ENCODE data around the gene LAMA5. TPM values are rescaled to one million over a fixed set of nuclear protein-coding genes. Genes with fewer than 3 reads are reported as not detected.

Gene LAMA5
- total RNA-seq, 4 donors from 2014 or later, result 14.1 to 131 (median 34.5) TPM

DNA sequence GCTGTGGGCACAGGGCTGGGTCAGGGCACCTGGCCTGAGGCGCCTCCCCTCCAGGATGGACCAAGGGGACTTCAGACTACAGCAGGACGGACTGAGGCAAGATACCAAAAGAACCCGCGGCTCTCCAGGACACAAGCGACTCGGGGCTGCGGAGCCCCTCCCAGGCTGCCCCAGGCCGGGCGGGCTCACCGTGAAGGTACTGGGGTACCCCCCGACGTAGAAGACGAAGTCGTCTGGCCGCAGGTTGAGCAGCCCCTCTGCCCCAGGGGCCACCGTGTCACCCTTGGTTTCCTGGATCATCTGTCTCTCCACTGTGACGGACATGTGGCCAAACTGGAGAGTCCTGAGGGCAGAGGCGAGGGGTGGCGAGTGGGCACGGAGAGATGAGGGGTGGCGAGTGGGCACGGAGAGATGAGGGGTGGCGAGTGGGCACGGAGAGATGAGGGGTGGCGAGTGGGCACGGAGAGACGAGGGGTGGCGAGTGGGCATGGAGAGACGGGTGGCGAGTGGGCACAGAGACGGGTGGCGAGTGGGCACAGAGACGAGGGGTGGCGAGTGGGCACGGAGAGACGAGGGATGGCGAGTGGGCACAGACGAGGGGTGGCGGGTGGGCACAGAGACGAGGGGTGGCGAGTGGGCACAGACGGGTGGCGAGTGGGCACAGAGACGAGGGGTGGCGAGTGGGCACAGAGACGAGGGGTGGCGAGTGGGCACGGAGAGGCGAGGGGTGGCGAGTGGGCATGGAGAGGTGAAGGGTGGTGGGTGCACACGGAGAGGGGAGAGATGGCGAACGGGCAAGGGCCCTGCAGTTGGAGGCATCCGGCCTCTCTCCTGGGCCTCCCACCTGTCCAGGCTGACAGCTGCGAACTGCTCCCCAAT lies 53.4 kb downstream of the LAMA5 start:
- TF ChIP-seq, protein P1, sequence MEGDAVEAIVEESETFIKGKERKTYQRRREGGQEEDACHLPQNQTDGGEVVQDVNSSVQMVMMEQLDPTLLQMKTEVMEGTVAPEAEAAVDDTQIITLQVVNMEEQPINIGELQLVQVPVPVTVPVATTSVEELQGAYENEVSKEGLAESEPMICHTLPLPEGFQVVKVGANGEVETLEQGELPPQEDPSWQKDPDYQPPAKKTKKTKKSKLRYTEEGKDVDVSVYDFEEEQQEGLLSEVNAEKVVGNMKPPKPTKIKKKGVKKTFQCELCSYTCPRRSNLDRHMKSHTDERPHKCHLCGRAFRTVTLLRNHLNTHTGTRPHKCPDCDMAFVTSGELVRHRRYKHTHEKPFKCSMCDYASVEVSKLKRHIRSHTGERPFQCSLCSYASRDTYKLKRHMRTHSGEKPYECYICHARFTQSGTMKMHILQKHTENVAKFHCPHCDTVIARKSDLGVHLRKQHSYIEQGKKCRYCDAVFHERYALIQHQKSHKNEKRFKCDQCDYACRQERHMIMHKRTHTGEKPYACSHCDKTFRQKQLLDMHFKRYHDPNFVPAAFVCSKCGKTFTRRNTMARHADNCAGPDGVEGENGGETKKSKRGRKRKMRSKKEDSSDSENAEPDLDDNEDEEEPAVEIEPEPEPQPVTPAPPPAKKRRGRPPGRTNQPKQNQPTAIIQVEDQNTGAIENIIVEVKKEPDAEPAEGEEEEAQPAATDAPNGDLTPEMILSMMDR (IDR thresholded peaks at IDR 0.05; ENCODE audit: low read depth), result no peak

DNA sequence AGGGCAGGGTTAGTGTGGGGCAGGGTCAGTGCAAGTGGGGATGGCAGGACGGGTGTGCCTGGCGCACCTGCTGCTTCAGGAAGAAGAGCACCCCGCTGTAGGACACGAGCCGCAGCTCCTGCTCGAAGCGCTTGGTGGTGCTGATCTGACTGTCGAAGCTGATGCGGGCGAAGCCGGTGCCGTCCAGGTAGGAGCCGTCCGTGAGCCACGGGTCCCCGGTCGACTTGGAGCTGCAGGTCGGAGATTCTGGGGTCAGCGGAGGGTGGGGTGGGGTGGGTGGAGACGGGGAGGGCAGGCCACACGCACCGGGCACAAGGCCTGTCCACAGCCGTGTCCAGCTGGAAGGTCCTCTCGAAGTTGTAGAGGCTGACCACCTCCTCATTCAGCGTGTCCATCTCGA lies 54.1 kb downstream of the LAMA5 start:
- TF ChIP-seq, protein P1 (IDR thresholded peaks at IDR 0.05; ENCODE audit: low read depth), result no peak

GRCh38 chr20:62312662-62312977 lies 54.5 kb downstream of the LAMA5 start:
- TF ChIP-seq, protein P1 (IDR thresholded peaks at IDR 0.05; ENCODE audit: low read depth), result no peak

GRCh38 chr20:62311832-62312661 lies 55.1 kb downstream of the LAMA5 start:
- TF ChIP-seq, protein P1 (IDR thresholded peaks at IDR 0.05; ENCODE audit: low read depth), result no peak

DNA sequence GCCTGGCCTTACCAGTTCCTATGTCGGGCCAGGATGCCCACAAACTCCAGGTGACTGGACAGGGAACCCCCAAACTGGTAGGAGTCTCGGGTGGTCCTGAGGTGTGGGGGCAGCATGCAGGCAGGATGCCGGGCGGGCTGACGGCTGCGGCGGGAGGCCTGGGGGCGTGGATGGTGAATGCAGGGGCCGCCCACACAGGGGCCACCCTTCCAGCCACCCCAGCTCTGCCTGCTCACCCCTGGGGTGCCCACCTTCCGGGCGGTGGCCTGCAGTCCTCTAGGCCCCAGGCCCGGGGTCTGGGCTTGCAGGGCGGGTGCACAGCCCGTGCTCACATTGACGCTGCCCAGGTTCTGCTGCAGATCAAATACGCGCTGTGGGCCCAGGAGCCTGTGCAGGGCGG lies 56.0 kb downstream of the LAMA5 start:
- TF ChIP-seq, protein P1 (IDR thresholded peaks at IDR 0.05; ENCODE audit: low read depth), result no peak

GRCh38 chr20:62310757-62311121 lies 56.4 kb downstream of the LAMA5 start:
- TF ChIP-seq, protein P1 (IDR thresholded peaks at IDR 0.05; ENCODE audit: low read depth), result no peak

Measured in subcutaneous adipose tissue (tissue), 4 donors.